GM18520 (cell line): ENCODE data around the gene RAC3.

Experiments
- ATAC-seq: cut with Tn5 transposase; IDR thresholded peaks from one replicate; pipeline ENCODE4 v1.9.1; 2021; ENCODE audit not compliant: unreplicated experiment

The RAC3 gene

DNA sequence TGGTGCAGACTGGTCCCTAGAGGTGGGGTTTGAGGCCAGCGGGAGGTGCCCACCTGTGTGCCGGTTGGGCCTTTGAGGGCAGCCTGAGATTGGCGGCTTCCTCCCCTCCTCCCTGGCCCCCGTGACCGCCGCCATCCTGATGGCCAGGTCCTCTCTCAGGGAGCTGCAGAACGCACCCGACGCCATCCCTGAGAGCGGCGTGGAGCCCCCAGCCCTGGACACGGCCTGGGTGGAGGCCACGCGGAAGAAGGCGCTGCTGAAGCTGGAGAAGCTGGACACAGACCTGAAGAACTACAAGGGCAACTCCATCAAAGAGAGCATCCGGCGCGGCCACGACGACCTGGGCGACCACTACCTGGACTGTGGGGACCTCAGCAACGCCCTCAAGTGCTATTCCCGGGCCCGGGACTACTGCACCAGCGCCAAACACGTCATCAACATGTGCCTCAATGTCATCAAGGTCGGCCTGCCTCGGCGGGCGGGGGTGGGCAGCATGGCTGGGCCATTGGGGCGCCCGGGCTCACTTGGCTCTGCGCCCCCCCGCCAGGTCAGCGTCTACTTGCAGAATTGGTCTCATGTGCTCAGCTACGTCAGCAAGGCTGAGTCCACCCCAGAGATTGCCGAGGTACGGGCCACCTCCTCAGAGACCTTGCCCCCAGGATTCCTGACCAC lies 23.0 kb downstream of the RAC3 start:
- no peak for ATAC-seq

GRCh38 chr17:82055023-82055964 lies 23.8 kb downstream of the RAC3 start:
- ATAC-seq: no peak

GRCh38 chr17:82055965-82056728 lies 24.7 kb downstream of the RAC3 start:
- ATAC-seq: no peak

GRCh38 chr17:82056729-82057621 lies 25.5 kb downstream of the RAC3 start:
- ATAC-seq: no peak

- no peak for ATAC-seq
These were observed 26.9 kb downstream of the RAC3 start for GRCh38 chr17:82058230-82058854.

DNA sequence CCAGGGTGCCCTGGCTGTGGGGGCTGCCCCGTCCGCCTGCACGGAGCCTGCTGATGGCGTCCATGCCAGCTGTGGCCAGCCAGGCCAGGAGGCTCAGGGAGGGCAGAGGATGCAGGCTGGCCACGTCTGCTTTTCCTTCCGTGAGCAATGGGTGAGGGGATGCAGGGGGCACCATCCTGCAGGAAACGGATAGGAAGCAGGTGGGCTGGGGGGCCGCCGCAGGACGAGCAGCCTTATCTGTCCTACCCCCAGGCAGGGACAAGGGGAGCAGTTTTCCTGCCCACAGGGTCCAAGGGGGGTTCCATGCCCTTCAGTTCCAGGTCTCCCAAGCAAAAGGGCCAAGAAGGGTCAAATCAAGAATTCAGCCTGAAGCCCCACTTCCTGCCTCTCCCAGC lies 27.4 kb downstream of the RAC3 start:
- ATAC-seq: no peak

- ATAC-seq: no peak
These were observed 28.0 kb downstream of the RAC3 start for GRCh38 chr17:82059272-82060000.

- no peak for ATAC-seq
These were observed 28.5 kb downstream of the RAC3 start for GRCh38 chr17:82060001-82060380.

- no peak for ATAC-seq
These were observed 29.1 kb downstream of the RAC3 start for GRCh38 chr17:82060614-82061013.

GRCh38 chr17:82061047-82061925 lies 29.8 kb downstream of the RAC3 start:
- no peak for ATAC-seq

- no peak for ATAC-seq
These were observed 30.9 kb downstream of the RAC3 start for GRCh38 chr17:82062076-82062983.

GRCh38 chr17:82062984-82063368 lies 31.5 kb downstream of the RAC3 start:
- no peak for ATAC-seq

- no peak for ATAC-seq
These were observed 32.2 kb downstream of the RAC3 start for GRCh38 chr17:82063424-82064415.

DNA sequence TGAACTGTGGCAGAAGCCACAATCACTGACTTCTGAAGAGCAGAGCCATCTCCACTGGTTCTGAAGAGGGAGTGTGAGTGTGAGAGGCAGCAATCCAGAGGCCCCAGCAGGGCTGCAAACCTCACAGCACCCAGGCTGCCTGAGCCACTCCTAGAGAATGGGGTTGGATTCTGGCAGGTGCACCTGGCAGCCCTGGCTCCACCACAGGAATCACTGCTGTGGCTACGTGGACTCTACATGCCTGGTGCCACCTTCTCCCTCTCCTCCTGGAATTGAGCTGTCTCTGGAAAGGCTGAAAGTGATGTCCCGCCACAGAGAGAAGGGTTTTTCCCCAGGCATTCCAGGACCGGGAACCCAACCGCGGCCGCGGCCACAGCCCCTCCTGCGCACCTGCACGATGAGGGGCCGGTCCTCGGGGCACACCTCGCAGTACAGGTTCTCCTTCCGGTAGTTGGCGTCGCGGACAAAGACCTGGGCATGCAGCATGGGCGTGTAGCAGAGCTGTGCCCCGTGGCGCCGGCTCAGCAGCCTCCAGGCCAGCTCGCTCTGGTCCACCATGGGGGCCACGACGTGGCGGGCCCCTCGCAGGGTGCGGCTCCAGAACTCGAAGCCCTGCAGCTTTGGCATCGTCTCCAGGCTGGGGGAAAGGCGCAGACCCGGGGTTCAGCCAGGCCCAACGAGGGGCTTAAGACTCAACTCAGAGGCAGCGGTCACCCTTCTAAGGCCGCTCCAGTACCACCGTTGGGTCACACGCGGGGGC lies 33.1 kb downstream of the RAC3 start:
- no peak for ATAC-seq

DNA sequence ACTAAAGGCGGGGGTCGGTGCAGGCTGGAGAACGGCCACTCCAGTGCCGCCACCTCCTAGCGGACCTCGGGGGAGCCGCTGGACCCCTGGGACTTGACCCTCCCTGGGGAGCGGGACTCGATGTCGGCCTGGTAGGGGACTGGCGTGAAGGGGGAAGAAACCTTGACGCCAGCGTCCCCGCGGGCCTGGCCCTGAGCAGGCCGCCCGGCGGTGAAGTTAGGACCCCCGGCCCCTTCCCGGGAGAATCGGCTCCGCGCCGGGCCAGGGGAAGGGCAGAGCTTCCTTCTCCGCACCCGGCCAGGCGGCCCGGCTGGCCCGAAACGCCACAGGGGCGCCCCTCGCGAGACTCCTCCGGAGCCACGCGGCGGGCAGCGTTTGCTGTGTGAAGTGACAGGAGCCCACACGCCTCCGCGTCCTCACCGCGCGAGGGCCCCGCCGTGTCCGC lies 33.7 kb downstream of the RAC3 start:
- no peak for ATAC-seq
